Nephron (organoid): ENCODE data around the gene ACBD4.

Experiments
- H3K27ac Mint-ChIP-seq, 3 experiments: 2 replicates each; pipeline ENCODE4 v1.8.0; 2020; ENCODE audit warnings: mixed read lengths in 3 of 3, mild to moderate bottlenecking in 2 of 3, moderate library complexity in 1 of 3
- H3K27me3 Mint-ChIP-seq: 2 replicates; pipeline ENCODE4 v1.8.0; 2021; ENCODE audit warnings: low read depth, mild to moderate bottlenecking, moderate library complexity, mixed read lengths
- H3K36me3 Mint-ChIP-seq: 2 replicates; pipeline ENCODE4 v1.8.0; 2020; ENCODE audit warnings: low read depth, mixed read lengths
- H3K4me1 Mint-ChIP-seq: 2 replicates; pipeline ENCODE4 v1.8.0; 2020; ENCODE audit warnings: mixed read lengths
- H3K4me3 Mint-ChIP-seq, 3 experiments: 2 replicates each; pipeline ENCODE4 v1.8.0; 2020; ENCODE audit warnings: mild to moderate bottlenecking in 3 of 3, mixed read lengths in 3 of 3, moderate library complexity in 2 of 3
- H3K9me3 Mint-ChIP-seq: 2 replicates; pipeline ENCODE4 v1.8.0; 2020; ENCODE audit warnings: mixed read lengths
- CTCF ChIP-seq, 3 experiments: fragments of 200-600 bp; sonication (generic); IDR thresholded peaks; one replicate each; pipeline ENCODE4 v1.5.0; 2021; ENCODE audit warnings: antibody characterized with exemption in 3 of 3; ENCODE audit not compliant: unreplicated experiment in 3 of 3

The ACBD4 gene

DNA sequence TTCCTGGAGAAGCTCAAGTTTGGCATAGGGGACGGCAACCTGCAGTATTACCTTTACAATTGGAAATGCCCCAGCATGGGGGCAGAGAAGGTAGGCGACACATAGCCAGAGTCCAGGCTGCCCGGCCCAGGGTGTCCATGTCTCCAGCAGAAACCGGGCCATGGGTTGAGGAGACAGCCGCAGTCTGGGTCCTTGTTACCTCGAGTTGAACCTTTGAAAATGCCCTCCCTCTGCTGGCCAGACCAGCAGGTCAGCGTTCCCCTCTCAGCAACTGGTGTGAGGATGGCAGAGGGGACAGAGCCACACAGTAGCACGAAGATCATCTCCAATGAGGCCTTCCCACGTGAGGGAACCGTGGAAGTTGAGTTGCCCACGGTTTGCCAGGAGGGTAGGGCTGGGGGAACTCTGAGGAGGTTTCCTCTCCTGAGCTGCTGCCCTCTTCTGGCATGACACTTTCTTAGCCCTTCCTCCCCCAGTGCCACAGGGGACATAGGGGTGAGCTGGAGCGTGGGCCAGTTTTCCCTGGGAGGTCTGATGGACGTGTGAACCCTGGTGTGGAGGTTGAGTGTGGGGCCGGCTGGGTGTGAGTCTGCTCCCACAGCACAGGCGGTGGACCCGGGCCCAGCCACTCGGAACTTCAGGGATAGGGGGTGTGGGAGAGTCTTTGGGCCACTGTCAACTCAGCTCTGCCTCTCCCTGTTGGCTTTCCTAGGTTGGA is 30.4 kb upstream of the ACBD4 start:
- H3K27me3 Mint-ChIP-seq: no peaks in the 10 kb centered on the region
- peaks cover 54% of the 10 kb centered on the region for H3K36me3 Mint-ChIP-seq
- TF ChIP-seq CTCF (IDR thresholded peaks at IDR 0.05; ENCODE audit: unreplicated experiment in 3 of 3): no peak
- H3K9me3 Mint-ChIP-seq: no peaks in the 10 kb centered on the region
- H3K4me3 Mint-ChIP-seq: no peak overlapping the region
- H3K27ac Mint-ChIP-seq: no peak overlapping the region
- no peaks in the 10 kb centered on the region for H3K4me1 Mint-ChIP-seq

- no peaks in the 10 kb centered on the region for H3K9me3 Mint-ChIP-seq
These were observed 29.4 kb upstream of the ACBD4 start for GRCh38 chr17:45106096-45106495.

DNA sequence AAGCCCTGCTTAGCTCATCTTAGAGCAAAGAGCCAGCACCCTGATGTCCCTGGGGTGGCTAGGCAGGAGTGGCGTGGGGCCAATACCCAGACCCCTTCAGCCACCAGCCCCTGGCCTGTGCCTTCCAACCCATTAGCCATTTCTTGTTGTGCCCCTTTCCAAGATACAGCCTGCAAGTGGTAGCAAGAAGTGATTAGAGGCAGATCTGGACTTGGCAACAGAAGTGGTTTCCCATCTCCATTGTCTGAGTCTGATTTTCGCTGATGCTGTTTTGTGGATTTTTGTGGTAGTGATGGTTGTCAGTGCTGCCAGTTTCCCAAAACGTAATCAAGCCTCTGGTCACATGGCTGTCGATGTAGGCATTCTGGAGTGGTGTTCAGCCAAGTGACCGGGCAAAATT is 28.9 kb upstream of the ACBD4 start:
- Mint-ChIP-seq H3K4me1 (no peaks in the 10 kb centered on the region), H3K4me3 (no peak overlapping the region), H3K36me3 (peaks cover 53% of the 10 kb centered on the region), H3K27ac (peak overlapping the region; percentile 35 to 70 (median 65)), H3K27me3 (no peaks in the 10 kb centered on the region), H3K9me3 (no peaks in the 10 kb centered on the region)
- no peak for TF ChIP-seq CTCF (IDR thresholded peaks at IDR 0.05; ENCODE audit: unreplicated experiment in 3 of 3)

More at GRCh38 chr17:45106096-45106495, 29.4 kb upstream of the ACBD4 start:
- peaks cover 54% of the 10 kb centered on the region for H3K36me3 Mint-ChIP-seq
- no peak overlapping the region for H3K27ac Mint-ChIP-seq
- TF ChIP-seq CTCF (IDR thresholded peaks at IDR 0.05; ENCODE audit: unreplicated experiment in 3 of 3): no peak
- H3K4me1 Mint-ChIP-seq: no peaks in the 10 kb centered on the region
- H3K27me3 Mint-ChIP-seq: no peaks in the 10 kb centered on the region
- no peak overlapping the region for H3K4me3 Mint-ChIP-seq

- no peaks in the 10 kb centered on the region for H3K4me1 Mint-ChIP-seq
- peaks cover 44% of the 10 kb centered on the region for H3K36me3 Mint-ChIP-seq
- H3K9me3 Mint-ChIP-seq: no peaks in the 10 kb centered on the region
- peak overlapping the region in 2 of 3 experiments; percentile 65 to 70 for H3K27ac Mint-ChIP-seq
- no peaks in the 10 kb centered on the region for H3K27me3 Mint-ChIP-seq
- no peak for TF ChIP-seq CTCF (IDR thresholded peaks at IDR 0.05; ENCODE audit: unreplicated experiment in 3 of 3)
- no peak overlapping the region for H3K4me3 Mint-ChIP-seq
These were observed 28.0 kb upstream of the ACBD4 start for GRCh38 chr17:45107293-45108010.

DNA sequence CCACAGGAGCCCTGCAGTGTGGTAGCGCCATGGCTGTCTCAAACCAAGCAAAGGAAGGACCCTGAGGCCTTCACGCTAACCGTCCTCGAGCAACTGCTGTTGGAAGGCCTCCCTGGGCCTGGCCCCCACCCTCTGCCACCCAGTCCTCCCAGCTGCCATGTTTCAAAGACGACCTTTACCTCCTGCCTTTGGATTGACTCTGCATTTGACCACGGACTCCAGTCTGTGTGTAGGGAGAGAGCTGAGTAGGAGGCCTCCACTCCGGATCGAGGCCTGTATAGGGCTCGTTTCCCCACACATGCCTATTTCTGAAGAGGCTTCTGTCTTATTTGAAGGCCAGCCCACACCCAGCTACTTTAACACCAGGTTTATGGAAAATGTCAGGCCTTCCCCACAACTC is 27.4 kb upstream of the ACBD4 start:
- H3K9me3 Mint-ChIP-seq: no peaks in the 10 kb centered on the region
- no peak overlapping the region for H3K4me3 Mint-ChIP-seq
- no peaks in the 10 kb centered on the region for H3K4me1 Mint-ChIP-seq
- TF ChIP-seq CTCF (IDR thresholded peaks at IDR 0.05; ENCODE audit: unreplicated experiment in 3 of 3): no peak
- H3K27me3 Mint-ChIP-seq: no peaks in the 10 kb centered on the region
- peaks cover 38% of the 10 kb centered on the region for H3K36me3 Mint-ChIP-seq
- peak overlapping the region in 2 of 3 experiments; percentile 3 to 70 for H3K27ac Mint-ChIP-seq
